ENCODE measurements around the gene C2orf81.

- TF ChIP-seq JUND (IDR thresholded peaks at IDR 0.05) (no peak), CTCF (IDR thresholded peaks at IDR 0.05; ENCODE audit: low read depth, low read length, missing input control) (no peak), YY1 (IDR thresholded peaks at IDR 0.05) (no peak)
These were observed 30.2 kb downstream of the C2orf81 start for GRCh38 chr2:74391209-74391579.

Data from liver (tissue), 3 donors.